ENCODE measurements around the gene TGFBR3. TPM values are rescaled to one million over a fixed set of nuclear protein-coding genes. Genes with fewer than 3 reads are reported as not detected.
A peak's percentile ranks its signal among the peaks of the same experiment; 100 is the strongest.

Gene TGFBR3
- total and polyA plus RNA-seq, 2 of the 8 experiments (the other 6 are each of a cell fraction or from before 2014, with no cell fraction given), result 2.0 to 6.1 TPM

GRCh38 chr1:91885213-91885715 is 687 bp downstream of the TGFBR3 start (continued):
- TF ChIP-seq PHF8 (conservative IDR thresholded peaks at IDR 0.05; ENCODE audit: low read depth, low read length) (no peak), SUZ12 (IDR thresholded peaks at IDR 0.05; ENCODE audit: low read length) (peak; percentile 84), MAFK (IDR thresholded peaks at IDR 0.05; ENCODE audit: low read depth, low read length) (no peak), SP4 (IDR thresholded peaks at IDR 0.05; ENCODE audit: low read length) (no peak), POLR2AphosphoS5 (IDR thresholded peaks at IDR 0.05; ENCODE audit: low read depth, low read length) (no peak), GTF2F1 (IDR thresholded peaks at IDR 0.05; ENCODE audit: borderline replicate concordance, low read depth, low read length) (no peak), ASH2L (IDR thresholded peaks at IDR 0.05; ENCODE audit: low read length) (no peak), SP2 (IDR thresholded peaks at IDR 0.05; ENCODE audit: low read length) (no peak), GABPA (IDR thresholded peaks at IDR 0.05; ENCODE audit: borderline replicate concordance, insufficient read depth, low read length) (no peak), BACH1 (IDR thresholded peaks at IDR 0.05; ENCODE audit: low read length) (no peak), SRF (IDR thresholded peaks at IDR 0.05; ENCODE audit: low read depth, low read length) (no peak), RXRA (IDR thresholded peaks at IDR 0.05; ENCODE audit: insufficient read depth, low read depth, low read length) (no peak)

All from H1 (cell line).